ENCODE data around the gene SYNE1. TPM values are rescaled to one million over a fixed set of nuclear protein-coding genes. Genes with fewer than 3 reads are reported as not detected.
A peak's percentile ranks its signal among the peaks of the same experiment; 100 is the strongest.

SYNE1 gene
- polyA plus RNA-seq, 1 experiment = 35.7 TPM

GRCh38 chr6:152391179-152391880 is 245.8 kb downstream of the SYNE1 start:
- Histone ChIP-seq H3K9me3 (ENCODE audit: control insufficient read depth, insufficient read depth, low read length) (no peaks in the 10 kb centered on the region), H3K27me3 (ENCODE audit: control insufficient read depth, insufficient read depth, low read length) (no peaks in the 10 kb centered on the region), H3K27ac (ENCODE audit: low read depth, low read length) (no peak overlapping the region), H3K4me3 (ENCODE audit: low read depth, low read length) (no peak overlapping the region)
- POLR2A ChIA-PET = interaction anchor here (0.6 kb wide), 2 partner anchors 31 to 921 kb away, joined by 3 to 4 read pairs; no protein-coding TSS in a partner anchor
- TF ChIP-seq, protein P1, sequence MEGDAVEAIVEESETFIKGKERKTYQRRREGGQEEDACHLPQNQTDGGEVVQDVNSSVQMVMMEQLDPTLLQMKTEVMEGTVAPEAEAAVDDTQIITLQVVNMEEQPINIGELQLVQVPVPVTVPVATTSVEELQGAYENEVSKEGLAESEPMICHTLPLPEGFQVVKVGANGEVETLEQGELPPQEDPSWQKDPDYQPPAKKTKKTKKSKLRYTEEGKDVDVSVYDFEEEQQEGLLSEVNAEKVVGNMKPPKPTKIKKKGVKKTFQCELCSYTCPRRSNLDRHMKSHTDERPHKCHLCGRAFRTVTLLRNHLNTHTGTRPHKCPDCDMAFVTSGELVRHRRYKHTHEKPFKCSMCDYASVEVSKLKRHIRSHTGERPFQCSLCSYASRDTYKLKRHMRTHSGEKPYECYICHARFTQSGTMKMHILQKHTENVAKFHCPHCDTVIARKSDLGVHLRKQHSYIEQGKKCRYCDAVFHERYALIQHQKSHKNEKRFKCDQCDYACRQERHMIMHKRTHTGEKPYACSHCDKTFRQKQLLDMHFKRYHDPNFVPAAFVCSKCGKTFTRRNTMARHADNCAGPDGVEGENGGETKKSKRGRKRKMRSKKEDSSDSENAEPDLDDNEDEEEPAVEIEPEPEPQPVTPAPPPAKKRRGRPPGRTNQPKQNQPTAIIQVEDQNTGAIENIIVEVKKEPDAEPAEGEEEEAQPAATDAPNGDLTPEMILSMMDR (IDR thresholded peaks at IDR 0.05; ENCODE audit: low read depth, low read length) = no peak
- CTCF ChIA-PET = interaction anchor here (0.6 kb wide), 1 partner anchor 241 kb away, joined by 8 read pairs; no protein-coding TSS in a partner anchor
- no peak for DNase-seq (ENCODE audit: low read depth, low spot score)

GRCh38 chr6:152387091-152387490 is 250.1 kb downstream of the SYNE1 start:
- Histone ChIP-seq H3K27me3 (ENCODE audit: control insufficient read depth, insufficient read depth, low read length) (no peaks in the 10 kb centered on the region), H3K27ac (ENCODE audit: low read depth, low read length) (no peak overlapping the region), H3K9me3 (ENCODE audit: control insufficient read depth, insufficient read depth, low read length) (no peaks in the 10 kb centered on the region), H3K4me3 (ENCODE audit: low read depth, low read length) (no peak overlapping the region)
- no peak for DNase-seq (ENCODE audit: low read depth, low spot score)
- ChIA-PET CTCF (no interaction called here), POLR2A (no interaction called here)
- TF ChIP-seq, protein P1 (IDR thresholded peaks at IDR 0.05; ENCODE audit: low read depth, low read length) = no peak

DNA sequence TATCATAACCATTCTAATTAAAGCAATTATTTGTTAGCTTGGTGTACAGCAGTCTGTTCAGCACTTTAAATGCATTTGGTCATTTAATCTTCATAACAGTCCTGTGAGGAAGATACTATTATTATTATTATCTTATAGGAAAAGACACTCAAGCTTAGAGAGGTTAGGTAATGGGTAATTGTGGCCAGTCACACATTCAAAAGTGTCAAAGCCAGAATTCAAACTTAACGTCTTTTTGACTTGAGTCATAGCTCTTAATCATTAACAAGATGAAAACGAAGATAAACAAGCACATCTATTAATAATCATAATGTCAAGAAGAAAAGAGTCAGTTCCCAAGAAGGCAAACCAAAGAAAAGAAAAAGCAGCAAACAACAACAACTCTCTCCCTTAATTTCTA is 251.0 kb downstream of the SYNE1 start:
- CTCF ChIA-PET = no interaction called here
- H3K9me3 ChIP-seq (ENCODE audit: control insufficient read depth, insufficient read depth, low read length) = no peaks in the 10 kb centered on the region

GRCh38 chr6:152380993-152381898 is 255.9 kb downstream of the SYNE1 start:
- H3K27me3 ChIP-seq (ENCODE audit: control insufficient read depth, insufficient read depth, low read length) = no peaks in the 10 kb centered on the region
- ChIA-PET POLR2A (interaction anchor here (0.6 to 1.8 kb wide), 2 partner anchors 80 to 177 kb away, joined by 5 to 7 read pairs; no protein-coding TSS in a partner anchor), CTCF (interaction anchor here (0.9 to 1.3 kb wide), 2 partner anchors 43 to 71 kb away, joined by 3 to 5 read pairs; no protein-coding TSS in a partner anchor)
- no peaks in the 10 kb centered on the region for H3K9me3 ChIP-seq (ENCODE audit: control insufficient read depth, insufficient read depth, low read length)
- peak; percentile 88 for DNase-seq (ENCODE audit: low read depth, low spot score)
- H3K27ac ChIP-seq (ENCODE audit: low read depth, low read length) = peak overlapping the region; percentile 97
- TF ChIP-seq, protein P1 (IDR thresholded peaks at IDR 0.05; ENCODE audit: low read depth, low read length) = no peak
- H3K4me3 ChIP-seq (ENCODE audit: low read depth, low read length) = peak overlapping the region; percentile 71

More for the DNA sequence above, 251.0 kb downstream of the SYNE1 start:
- no peak for DNase-seq (ENCODE audit: low read depth, low spot score)
- TF ChIP-seq, protein P1 (IDR thresholded peaks at IDR 0.05; ENCODE audit: low read depth, low read length) = no peak
- Histone ChIP-seq H3K4me3 (ENCODE audit: low read depth, low read length) (no peak overlapping the region), H3K27me3 (ENCODE audit: control insufficient read depth, insufficient read depth, low read length) (no peaks in the 10 kb centered on the region), H3K27ac (ENCODE audit: low read depth, low read length) (no peak overlapping the region)
- POLR2A ChIA-PET = no interaction called here
